Hepatocyte (in vitro differentiated cells): ENCODE data around the gene CCDC91.

Experiments
- CTCF ChIP-seq: fragments of 200-600 bp; sonication (generic); IDR thresholded peaks from 2 replicates; pipeline ENCODE4 v1.5.1; 2016; ENCODE audit warnings: antibody characterized with exemption, mild to moderate bottlenecking; ENCODE audit not compliant: poor library complexity
- EZH2 ChIP-seq: fragments of 200-600 bp; sonication (generic); IDR thresholded peaks from 2 replicates; pipeline ENCODE4 v1.6.1; 2016; ENCODE audit warnings: antibody characterized with exemption, mild to moderate bottlenecking, borderline replicate concordance
- EZH2phosphoT487 ChIP-seq: fragments of 200-600 bp; sonication (generic); IDR thresholded peaks from one replicate; pipeline ENCODE4 v1.6.1; 2018; ENCODE audit warnings: antibody characterized with exemption, mild to moderate bottlenecking, low read depth, moderate library complexity; ENCODE audit not compliant: unreplicated experiment, severe bottlenecking

DNA sequence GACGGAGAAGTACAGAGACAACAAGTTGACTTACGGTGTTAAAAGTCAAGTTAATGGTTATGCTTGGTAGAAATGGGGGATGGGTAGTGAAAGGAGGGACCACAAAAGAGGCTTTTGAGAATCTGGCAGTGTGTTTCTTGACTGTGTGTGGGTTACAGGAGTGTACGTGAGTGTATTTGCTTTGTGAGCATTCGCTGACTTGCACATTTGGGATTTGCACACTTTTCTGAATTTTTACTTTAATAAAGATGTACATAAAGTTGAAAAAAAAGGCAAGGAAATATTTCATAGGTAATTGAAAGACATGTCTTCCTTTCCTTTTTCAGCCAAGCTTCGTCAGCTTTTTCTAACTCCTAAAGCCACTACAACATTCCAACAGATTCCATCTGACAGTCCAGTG is 28.6 kb upstream of the CCDC91 start:
- TF ChIP-seq EZH2 (no peak), CTCF (no peak), EZH2phosphoT487 (no peak)
